CD4-positive, alpha-beta T cell treated with Interleukin-6 for 4 hours (primary cell): ENCODE data around the gene SORCS2.

Source experiments
- DNase-seq: peaks from one replicate; pipeline ENCODE4 v3.0.0-alpha.2; 2020; ENCODE audit warnings: mixed read lengths

The SORCS2 gene

DNA sequence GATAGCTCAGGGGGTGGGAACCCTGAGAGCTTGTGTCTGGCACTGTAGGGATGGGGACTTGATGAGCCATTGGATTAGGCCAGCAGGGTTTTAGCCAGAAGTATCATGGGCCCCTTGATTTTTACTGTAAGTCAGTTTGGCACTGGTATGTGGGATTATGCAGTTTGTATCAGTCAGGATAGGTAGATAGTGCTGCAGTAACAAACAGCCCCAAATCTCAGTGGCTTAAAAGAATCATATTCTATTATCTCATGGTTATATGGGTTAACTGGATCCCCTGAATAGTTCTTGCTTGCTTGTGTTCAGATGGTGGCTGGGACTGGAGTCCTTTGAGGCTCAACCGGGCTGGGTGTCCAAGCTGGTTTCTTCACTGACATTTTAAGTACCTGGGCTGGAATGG lies 56.5 kb downstream of the SORCS2 start:
- DNase-seq: no peak

DNA sequence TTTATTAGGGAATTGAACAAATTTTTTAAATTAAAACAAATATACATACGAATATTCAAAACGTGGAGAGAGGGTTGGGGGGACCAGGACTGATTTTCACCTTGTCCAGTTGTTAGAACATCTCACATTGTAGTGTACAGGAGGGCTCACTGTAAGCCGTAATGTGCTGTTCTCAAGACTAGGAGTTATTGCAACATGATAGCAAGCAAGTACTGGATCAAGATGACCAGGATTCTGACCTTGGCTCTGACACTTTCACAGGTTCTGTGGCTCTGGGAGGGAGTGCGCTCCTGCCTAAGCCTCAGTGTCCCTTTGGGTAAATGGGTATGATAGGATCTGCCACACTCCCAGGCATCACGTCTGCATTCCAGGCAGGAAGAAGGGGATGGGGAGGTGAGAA lies 59.0 kb downstream of the SORCS2 start:
- DNase-seq: no peak

DNA sequence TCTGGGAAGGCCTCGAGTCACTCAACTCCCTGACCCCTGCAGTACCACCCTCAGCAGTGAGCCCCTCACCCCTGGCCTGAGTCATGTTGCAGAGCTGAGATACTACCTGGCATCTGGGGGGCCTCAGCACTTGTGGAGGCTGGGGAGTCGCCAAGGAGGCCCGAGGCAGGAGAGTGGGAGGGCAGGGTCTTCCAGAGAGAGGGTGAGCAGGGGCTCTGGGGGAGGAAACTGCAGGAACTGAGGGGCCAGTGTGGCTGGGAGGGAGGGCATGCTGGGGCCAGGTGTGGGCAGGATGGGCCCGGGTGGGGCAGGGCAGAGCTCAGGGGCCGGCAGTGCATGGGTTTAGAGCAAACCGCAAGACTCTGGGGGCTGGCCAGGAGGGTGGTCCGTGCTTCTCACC lies 59.7 kb downstream of the SORCS2 start:
- DNase-seq: no peak

DNA sequence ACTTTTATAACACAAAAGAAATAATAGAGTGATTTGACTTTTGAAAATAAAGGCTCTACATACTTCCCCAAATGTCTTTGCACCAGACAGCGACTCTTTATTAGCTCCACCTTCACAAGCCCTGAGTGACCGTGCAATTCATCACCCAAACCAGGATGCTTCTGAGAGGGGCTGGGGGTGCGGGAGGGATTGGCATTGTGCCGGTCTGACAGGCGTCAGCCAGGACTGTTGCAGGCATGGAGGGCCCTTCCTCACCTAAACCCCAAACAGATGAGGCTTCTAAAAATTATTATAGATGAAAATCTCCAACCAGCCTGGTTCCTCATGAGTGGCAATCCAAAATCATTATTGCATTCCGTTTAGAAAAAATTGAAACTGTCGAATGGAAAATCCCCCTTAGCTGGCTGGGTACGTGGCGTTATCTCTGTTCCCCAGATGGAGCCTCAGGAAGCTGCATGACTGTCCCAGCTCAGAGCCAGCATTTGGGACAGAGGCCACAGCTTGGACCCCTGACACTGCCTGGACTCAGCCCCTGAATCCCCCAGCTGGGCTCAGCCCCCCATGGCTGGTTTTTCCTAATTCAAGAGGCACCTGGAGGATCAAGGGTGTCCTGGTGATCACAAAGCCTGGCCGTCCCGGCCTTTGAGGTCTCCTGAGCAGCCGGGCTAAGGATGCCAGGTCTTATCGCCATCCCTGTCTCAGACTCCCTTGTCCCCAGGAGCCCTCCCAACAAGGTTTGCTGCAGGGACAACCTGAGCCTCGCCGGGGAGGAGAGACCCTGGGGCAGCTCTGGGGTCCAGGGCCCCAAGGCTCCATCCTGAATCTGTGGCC lies 60.4 kb downstream of the SORCS2 start:
- DNase-seq: no peak

DNA sequence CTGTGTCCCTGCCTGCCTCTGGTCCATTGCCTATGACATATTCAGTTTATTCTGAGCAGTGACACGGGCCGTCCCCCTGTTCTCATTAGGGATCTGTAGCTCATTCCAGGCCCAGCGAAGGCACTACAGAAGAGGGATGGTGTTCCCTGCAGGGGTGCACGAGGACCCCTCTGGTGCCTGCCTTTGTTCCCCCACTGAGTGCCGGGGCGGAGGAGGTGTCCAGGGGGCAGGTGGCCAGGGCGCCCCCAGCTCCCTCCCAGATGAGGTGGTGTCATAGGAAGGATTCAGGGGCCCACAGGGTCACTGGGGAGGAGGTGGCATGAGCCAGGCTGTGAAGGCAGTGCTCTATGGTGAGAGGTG lies 61.0 kb downstream of the SORCS2 start:
- DNase-seq: no peak

DNA sequence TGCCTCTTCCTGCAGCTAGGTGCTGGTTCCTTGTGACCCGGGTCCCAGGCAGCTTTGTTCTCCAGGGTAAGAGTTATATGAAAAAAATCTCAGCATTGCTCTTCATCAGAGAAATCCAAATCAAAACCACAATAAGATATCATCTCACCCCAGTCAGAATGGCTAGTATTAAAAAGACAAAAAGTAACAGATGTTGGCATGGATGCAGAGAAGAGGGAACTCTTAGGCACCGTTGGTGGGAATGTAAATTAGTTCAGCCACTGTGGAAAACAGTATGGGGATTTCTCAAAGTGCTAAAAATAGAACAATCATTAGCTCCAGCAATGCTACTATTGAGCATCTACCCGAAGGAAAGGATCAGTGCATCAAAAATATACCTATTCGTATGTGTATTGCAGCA lies 61.5 kb downstream of the SORCS2 start:
- no peak for DNase-seq

DNA sequence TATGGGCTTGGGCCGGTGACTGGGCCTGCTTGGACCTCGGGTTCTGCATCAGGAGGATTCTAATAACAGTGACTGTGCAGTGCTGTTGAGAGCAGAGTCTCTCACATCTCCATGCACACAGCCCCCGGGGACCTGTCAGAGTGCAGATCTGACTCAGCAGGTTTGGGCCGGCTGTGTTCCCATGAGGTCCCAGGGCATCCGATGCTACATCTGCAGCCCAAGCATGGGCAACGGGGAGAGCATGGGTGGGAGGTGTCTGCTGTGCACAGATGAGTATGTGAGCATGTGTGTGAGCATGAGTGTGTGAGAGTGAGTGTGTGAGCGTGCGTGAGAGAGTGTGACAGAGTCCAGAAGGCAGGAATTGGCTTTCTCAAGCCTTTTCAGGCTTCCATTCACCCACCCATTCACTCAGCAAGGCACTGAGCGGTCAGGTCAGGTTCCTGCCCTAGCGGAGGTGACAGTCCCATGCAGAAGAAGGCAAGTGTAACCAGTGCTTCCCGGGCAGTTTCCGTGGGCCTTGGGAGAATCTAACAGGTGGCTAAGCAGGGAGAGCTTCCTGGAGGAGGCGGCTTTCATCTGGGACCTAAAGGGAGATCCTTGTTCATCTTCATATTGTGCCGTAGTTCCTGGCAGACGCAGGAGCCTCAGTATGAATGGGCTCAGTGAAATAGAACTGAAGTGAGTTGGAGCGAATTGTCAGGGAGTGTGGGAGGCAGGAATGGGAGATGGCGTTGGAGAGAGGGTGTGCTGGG lies 62.6 kb downstream of the SORCS2 start:
- no peak for DNase-seq

DNA sequence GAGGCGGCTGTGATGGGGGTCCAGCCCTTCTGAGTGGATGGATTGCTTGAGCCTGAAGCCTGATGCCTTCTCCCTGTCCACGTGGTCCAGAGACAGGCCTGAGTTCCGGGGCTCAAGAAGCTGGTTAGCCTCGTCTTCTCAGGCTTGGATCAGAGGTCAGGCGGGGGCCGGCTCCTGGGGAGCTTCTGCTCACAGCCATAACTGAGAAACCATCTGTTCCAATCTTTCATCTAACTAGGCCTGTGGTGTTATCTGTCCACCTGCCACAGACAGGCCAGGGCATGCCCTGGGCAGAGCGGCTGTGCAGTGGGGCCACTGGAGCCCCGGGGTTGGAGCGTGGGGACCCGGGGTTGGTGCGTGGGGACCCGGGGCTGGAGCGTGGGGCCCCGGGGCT lies 63.1 kb downstream of the SORCS2 start:
- DNase-seq: no peak

DNA sequence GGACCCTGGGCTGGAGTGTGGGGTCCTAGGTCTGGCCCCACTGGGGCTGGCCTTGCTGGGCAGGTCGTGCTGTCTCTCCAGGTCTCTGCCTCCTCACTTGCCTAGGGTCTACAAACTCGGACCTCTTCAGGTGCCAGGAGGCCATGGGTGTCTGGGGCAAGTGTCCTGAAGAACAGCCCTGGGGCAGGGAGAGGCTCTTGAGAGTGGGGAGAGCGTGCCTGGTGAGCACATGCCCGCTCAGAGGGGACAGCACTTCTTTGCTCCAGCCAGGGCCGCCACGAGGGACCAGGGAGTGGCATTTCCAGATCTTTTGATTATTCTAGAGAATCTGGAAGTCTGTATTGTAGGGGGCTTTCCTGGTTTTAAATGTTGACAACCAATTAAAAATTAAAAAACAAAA lies 63.7 kb downstream of the SORCS2 start:
- DNase-seq: no peak

DNA sequence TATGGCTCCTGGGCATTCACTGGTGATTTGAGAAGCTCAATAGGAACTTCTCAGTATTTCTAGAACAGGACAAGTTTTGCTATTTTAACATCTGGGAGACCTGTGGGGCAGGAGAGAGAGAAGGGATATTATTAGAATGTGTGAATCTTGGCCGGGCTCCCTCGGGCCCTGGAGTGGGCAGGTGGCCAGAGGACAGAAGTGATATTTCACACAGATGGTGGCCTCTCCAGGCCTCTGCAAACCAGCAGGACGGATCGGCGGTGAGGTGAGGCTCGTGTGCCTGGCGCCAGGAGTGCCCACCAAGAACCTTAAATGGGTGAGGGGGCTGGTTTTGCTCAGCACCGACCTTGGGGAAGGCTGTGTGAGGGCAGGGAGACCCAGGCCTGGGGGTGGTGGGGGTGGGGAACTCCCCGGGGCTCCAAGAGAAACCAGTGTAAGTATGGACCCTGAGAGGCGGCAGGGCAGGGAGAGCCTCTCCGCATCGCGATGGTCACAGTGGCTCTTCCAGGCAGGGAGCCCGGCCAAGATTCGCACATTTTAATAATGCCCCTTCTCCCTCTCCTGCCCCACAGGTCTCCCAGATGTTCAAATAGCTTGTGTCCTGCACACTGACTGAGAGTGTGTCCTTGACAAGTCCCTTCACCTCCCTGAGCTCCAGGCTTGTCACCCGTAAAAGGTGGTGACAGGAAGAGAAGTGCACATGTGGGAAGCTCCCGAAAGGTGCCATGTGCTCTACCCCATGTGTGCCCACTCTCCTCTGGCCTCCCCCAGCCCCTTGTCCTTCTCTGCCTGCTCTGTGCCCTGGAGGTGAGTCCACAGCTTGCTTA lies 64.9 kb downstream of the SORCS2 start:
- no peak for DNase-seq

DNA sequence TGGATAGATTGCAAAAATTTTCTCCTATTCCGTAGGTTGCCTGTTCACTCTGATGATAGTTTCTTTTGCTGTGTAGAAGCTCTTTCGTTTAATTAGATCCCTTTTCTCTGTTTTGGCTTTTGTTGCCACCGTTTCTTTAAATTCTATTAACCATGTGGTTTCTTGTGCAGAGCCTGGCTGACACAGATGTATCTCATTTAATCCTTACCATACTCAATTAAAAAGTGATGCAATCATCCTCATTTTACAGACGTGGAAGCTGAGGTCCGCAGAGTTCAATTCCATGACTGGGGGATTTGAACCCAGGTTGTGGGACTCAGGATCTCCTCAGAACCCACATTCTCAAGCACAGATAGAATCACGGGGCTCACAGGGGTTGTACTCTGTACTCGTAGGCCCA lies 66.7 kb downstream of the SORCS2 start:
- no peak for DNase-seq

DNA sequence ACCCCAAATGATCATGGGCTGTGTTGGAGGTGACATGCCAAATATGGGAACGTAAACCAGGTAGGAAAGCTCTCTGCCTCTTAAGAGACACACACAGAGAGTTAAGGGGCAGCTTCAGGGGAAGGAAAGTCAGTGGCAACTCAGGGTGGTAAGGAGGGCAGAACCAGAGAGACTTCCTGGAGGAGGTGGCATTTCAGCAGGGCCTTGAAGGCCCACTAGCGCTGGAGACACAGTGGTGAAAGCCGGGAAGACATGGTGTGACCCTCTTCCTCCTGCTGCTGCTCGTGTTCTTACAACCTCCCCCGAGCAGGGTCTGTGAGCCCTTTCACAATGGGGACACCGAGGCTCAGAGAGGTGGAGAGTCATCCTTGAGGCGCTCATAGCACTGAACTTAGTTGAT lies 68.2 kb downstream of the SORCS2 start:
- no peak for DNase-seq

DNA sequence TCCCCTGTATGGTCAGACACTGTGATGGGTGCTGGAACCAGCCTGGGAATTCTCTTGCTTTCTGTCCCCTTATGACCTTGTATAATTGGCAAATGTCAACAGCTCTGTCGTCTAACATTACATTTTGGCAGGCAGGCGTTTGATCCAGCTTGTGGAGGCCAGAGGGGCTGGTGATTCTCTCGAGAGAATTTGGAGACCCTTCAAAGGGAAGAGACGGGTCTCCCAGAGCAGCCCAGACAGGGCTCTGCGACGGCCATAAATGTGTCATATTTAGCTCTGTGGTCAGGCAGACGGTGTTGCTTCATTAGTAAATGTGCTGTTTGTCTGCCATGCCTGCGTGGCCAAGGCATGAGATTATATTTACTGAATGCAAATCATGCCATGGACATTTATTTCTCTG lies 68.7 kb downstream of the SORCS2 start:
- DNase-seq: no peak

DNA sequence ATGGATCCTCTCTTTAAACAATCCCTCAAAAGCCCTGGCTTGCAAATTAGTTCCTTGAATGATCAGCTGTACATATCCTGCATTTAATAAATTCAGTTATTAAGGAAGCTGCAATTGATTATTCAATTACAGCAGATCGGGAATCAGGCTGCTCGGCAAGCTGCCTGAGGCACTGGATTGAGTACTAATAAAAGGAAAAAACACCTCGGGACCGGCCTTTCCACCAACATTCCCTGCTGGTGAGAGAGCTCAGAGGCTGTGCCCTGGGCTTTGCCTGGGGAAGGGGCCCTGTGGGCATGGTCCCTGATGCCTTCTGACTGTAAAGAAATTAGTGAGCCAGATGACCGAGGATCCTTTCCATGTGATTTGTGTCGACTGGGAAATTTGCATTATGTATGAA lies 69.2 kb downstream of the SORCS2 start:
- DNase-seq: no peak

DNA sequence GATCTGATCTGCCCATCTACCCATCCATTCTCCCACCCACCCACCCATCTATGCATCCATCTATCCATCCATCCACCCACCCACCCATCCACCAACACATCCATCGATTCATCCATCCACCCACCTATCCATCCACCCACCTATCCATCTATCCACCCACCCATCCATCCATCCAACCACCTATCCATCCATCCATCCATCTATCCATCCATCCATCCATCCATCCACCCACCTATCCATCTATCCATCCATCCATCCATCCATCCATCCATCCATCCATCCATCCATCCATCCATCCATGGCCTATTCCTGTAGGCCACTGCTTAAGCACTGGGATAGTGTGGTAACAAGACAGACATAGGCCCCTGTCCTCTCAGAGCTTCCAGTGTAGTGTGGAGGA lies 69.8 kb downstream of the SORCS2 start:
- DNase-seq: no peak

DNA sequence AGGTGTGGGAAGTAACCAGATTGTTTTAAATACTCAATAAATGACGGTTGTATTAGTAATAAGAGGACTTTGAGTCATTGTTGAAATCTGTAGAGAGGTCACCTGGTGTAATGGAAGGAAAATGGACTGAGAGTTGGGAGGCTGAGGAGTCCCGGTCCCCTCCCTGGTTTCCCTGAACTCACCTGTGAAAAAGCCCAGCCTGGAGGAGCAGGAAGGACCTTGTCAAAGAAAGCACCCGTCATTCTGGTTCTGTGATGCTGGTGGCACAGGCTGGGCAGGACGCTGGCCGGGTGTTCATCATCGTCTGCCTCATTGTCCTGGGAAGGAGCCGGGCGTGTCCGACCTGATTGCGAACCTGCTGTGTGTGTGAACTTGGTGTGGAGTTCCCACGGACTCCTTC lies 70.8 kb downstream of the SORCS2 start:
- DNase-seq: no peak

DNA sequence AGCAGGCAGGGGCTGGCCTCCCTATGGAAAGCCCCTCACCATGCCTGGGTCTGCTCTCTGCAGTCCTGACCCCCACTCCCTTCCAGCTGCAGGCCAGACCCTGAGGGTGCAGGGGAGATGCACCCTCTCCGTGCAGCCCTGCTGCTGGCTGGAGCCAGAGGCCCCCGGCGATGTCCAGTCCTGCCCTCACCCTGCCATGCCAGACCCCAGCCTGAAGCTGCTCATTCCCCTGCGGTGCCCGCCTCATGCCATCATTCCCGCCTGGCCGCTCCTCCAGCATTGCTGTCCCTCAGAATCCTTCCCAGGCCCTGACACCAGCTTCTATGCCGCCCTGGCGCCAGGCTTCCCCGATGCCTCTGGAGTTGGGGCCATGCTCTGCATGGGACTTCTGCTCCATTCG lies 72.4 kb downstream of the SORCS2 start:
- no peak for DNase-seq

DNA sequence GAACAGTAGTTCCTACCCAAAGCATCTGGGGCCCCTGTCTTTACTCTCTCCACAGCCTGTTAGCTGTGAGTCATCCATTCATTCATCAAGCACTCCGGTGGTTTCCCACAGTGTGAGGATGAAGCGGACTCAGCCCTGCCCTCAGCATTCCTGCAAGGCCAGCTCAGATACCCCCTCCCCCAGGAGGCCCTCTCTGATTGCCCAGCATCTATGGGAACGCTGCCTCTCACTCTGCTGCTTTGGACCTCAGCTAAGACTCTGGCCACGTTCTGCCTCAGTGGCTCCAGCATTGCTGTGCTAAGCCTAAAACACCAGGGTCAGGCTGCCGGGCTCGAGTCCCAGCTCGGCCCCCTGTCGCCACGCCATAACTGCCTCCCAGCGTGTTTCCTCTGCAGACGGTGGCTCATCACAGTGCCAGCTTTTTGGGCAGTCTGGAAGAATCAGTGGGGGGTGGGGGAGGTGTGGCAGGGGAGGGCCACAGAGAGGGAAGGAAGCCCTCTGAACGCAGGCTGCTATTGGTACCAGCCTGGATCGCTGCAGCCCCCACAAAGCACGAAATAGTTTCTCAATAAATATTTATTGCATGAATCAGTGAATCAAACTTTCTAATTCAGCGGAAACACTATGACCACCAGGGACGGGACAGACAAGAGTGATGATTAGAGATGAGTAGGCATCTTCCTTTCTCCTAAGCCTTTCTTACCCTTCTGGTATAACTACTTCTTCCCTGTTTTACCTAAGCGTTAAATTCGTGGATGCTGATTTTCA lies 74.4 kb downstream of the SORCS2 start:
- DNase-seq: no peak

DNA sequence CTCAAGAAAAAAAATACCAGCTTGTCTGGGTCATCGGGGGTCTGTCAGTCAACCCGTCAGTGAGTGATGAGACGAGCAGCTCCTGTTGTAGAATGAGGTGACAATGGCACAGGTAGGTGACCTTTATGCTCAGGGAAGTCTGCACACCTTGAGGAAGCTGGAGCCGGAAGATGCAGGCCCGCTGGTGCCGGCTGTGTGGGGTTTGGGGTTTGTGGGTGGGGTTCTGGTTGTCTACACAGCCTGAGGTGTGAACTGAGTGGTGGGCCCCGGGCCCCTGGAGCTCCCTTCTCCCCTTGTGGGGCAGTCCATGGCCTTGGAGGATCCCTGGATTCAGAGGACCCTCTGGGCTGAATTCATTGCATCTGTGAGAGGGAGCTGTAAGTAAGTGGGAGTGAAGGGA lies 75.5 kb downstream of the SORCS2 start:
- DNase-seq: no peak

DNA sequence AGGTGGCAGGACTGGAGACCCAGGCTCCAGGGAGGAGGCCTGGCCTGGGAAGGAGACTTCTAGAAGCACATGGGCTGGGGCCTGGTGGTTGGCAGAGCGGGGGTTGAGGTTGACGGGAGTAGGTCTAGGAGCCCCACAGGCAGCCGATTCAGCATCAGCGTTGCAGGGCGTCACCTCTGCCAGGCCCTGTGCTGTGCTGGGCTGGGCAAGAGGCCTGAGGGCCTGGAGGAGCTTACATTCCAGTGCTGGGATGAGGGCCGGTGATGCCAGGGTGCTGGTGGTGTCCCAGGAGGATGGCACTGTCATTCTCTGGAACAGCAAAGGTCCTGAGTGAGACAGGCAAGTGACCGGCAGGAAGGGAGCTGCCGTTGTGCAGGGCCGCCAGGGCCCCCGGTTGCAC lies 76.6 kb downstream of the SORCS2 start:
- no peak for DNase-seq

DNA sequence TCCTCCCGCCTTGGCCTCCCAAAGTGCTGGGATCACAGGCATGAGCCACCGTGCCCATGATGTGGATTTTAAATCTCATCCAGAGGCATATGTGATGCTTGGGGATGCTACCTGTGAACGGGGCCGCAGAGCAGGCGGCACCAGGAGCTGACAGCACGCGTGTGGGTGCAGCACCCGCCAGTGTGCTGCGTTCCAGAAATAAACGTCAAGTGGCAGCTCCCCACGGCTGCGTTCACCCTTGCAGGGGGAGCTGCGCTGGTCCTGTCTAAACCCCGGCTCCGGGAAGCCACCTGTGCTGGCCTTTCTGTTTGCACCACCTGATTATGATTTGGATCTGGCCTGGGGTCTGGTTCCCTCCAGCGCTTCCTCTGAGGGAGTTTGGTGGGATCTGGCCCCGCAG lies 77.8 kb downstream of the SORCS2 start:
- DNase-seq: no peak

DNA sequence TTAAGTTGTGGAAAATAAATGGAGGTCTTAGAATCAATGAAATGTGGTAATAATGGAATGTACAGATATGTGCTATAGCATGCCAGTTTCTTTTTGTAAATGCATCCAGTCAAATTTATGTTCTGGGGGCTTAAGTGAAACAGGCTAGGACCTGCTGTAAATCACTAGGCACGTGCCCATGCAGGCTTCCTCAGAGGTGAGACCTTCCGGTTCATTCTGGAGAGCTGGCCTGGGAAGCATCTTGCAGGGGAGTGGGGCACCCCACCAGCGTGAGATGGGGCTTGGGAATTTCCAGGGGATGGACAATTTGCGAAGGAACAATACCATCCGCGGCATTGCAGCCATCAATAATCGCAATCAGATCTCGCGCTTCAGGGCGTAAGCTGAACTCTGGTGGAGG lies 80.1 kb downstream of the SORCS2 start:
- no peak for DNase-seq

DNA sequence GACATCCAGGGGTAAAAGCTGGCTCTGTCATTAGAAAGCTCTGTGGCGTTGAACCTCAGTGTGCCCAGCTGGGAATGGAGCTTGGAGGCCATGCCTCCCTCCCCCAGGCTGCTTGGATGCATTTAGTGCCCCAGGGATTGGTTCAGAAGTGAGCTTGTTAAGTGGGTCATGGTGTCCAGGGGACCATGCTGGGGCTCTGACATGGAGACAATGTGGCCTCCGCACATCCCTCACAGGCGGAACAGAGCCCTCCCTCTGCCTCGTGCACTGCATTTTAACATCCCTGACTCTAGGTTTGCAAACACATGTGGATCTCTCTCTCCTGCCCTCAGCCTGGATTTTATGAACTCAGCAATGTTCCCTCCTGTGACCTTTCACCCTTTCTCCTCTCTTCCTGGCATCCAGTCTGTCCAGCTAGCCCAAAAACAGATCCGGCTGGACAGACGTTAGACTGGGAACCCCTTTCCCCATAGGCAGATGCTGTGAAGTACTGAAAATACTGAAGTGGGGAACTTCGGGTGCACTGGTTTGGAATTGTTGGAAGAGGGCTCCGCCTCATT lies 81.5 kb downstream of the SORCS2 start:
- no peak for DNase-seq
